GM20000 (cell line): ENCODE data around the gene NOL6.
"Not testable (repeated sequence)": the region's sequence is repeated elsewhere in the genome, so short reads cannot be mapped to it uniquely, and the experiment has no call there.

Experiments
- DNase-seq: peaks from one replicate; pipeline ENCODE4 v3.0.0; 2012; ENCODE audit warnings: low spot score
- TF ChIP-seq, protein P1 (sequence below): IDR thresholded peaks from 2 replicates; pipeline ENCODE4 v1.5.1; 2012; ENCODE audit warnings: mild to moderate bottlenecking, control low read depth; ENCODE audit errors: extremely low read depth, missing control alignments

The NOL6 gene

DNA sequence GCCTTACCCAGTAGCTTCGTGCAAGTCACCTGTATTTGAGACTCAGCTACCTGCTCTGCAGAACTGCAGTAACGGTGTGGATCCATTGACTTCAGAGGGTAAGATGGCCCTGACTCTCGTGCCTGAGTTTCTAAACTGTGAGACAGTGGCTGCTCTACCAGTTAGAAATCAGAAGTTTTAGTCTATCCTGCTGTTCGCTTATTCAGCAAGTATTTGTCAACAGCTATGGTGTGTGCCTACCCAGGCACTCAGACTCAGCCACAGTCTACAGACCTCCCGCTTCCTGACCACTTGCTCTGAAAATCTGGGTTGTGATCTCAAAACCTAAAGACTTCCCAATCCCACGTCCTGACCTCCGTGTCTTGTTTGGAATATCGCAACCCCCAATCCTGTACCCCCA lies 39.9 kb downstream of the NOL6 start:
- no peak for DNase-seq
- TF ChIP-seq, protein P1, sequence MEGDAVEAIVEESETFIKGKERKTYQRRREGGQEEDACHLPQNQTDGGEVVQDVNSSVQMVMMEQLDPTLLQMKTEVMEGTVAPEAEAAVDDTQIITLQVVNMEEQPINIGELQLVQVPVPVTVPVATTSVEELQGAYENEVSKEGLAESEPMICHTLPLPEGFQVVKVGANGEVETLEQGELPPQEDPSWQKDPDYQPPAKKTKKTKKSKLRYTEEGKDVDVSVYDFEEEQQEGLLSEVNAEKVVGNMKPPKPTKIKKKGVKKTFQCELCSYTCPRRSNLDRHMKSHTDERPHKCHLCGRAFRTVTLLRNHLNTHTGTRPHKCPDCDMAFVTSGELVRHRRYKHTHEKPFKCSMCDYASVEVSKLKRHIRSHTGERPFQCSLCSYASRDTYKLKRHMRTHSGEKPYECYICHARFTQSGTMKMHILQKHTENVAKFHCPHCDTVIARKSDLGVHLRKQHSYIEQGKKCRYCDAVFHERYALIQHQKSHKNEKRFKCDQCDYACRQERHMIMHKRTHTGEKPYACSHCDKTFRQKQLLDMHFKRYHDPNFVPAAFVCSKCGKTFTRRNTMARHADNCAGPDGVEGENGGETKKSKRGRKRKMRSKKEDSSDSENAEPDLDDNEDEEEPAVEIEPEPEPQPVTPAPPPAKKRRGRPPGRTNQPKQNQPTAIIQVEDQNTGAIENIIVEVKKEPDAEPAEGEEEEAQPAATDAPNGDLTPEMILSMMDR: no peak

DNA sequence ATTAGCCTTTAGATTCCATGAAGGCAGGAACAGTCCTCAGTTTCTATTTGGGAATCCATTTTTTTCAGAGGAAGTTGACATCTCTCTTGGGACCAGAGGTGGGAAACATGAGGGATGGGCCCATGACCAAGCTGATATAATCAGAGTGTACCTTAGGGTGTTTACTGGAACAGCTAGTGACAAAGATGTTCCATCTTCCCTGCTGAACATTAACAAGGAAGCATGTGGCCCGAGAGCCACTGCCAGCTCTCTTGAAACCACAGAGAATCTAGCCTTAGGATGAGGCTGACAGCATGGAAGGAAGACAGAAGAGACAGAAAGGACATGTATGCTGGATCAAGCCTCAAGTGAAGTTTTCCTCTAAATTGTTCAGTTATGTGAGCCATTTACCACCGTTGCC lies 42.3 kb downstream of the NOL6 start:
- no peak for DNase-seq
- TF ChIP-seq, protein P1: no peak

DNA sequence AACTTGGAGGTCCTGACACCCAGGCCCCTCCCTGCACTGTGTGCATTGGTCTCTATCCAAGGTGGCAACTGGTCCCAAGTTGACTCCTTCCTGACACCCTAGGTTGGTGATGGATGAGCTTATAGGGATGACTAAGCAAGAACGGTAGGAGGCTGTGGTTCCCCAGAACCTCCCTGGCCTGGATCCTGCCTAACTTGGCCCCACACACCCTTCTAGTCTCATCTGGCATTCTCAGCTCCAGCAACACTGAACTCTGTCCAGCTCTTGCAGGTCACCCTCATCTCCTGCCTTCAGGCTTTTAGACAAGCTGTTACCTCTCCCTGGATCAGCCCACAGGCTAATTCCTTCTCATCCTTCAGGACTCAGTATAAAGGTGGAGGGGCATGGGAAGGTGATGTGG lies 42.8 kb downstream of the NOL6 start:
- DNase-seq: no peak

DNA sequence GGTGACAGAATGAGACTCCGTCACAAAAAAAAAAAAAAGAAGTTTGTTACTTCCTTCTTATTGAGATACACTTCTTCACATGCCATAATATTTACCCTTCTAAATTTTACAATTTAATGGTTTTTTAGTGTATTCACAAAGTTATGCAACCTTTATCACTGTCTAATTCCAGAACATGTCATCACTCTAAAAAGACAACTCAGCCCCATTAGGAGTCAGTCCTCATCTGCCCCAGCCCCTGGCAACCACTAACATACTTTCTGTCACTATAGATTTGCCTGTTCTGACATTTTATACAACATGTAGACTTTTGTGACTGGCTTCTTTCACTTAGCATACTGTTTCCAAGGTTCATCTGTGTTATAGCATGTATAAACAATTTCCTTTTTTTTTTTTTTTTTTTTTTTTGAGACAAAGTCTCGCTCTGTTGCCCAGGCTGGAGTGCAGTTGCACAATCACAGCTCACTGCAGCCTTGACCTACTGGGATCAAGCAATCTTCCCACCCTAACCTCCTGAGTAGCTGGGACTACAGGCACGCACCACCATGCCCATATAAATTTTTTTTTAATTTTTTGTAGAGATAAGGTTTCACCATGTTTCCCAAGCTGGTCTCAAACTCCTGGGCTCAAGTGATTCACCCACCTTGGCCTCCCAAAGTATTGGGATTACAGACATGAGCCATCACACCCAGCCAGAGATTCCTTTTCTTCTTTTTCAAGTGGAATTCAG lies 44.3 kb downstream of the NOL6 start:
- TF ChIP-seq, protein P1: no peak
- no peak for DNase-seq

More for the DNA sequence above, 42.8 kb downstream of the NOL6 start:
- TF ChIP-seq, protein P1: no peak

DNA sequence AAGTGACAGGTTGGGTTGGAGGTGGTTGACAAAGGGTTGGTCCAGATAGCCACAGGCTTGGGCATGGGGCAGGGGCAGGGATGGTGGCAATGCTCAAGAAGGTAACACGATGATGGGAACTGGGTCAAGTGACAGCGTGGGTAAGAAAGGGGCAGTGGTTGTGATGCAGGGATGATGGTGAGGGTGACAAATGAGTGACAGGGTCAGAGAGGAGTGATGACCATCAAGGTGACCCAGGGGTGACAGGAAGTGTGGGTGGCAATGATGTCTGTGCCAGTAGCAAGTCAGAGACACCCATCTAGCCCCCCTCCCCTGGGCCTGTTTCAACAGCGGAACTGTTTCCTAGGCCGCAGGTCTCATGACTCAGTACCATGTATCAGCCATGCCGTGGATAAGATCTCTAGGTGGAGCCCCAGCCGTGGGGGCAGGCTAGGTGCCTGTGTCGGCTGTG lies 46.9 kb downstream of the NOL6 start:
- TF ChIP-seq, protein P1: no peak
- DNase-seq: no peak

DNA sequence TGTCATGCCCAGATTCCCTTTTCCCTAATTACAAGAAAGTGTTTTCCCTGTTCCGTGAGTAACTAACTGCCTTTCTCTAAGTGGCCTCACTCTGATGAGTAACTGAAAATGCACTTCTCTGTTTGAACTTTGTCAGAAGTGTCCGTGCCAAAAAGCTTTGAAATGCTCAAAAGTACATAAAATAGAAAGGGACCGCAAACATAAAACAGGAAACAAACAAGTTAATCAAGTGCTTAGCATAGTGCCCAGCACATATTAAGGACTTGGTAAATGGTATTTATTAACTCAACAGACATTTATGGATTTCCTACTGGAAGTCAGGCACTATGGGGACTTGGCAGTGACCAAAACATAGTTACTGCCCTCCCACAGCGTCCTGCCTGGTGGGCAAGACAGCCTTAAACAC lies 48.6 kb downstream of the NOL6 start:
- DNase-seq: no peak
- TF ChIP-seq, protein P1: no peak

DNA sequence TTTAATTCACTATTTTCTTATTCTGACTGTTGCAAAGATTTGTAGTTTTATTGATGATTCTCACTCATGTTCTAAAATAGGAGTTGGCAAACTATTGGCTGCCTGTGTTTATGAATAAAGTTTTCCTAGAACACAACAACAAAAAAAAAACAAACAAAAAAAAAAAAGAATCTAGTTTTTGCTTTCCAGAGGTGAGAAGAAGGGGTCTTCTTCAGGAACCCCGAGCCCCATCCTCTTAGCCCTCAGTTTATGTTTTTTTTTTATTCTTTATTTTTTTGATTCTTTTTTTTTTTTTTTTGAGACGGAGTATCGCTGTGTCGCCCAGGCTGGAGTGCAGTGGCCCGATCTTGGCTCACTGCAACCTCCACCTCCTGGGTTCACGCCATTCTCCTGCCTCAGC lies 49.2 kb downstream of the NOL6 start:
- DNase-seq: not testable (repeated sequence)

DNA sequence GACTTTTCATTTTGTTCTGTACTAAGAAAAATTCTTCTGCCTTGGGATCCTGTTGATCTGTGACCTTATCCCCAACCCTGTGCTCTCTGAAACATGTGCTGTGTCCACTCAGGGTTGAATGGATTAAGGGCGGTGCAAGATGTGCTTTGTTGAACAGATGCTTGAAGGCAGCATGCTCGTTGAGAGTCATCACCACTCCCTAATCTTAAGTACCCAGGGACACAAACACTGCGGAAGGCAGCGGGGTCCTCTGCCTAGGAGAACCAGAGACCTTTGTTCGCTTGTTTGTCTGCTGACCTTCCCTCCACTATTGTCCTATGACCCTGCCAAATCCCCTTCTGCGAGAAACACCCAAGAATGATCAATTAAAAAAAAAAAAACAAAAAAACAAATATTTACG lies 49.7 kb downstream of the NOL6 start:
- DNase-seq: not testable (repeated sequence)
